PC-3 (cell line): ENCODE results near the gene CRB2. TPM values are rescaled to one million over a fixed set of nuclear protein-coding genes. Genes with fewer than 3 reads are reported as not detected.
A peak's percentile ranks its signal among the peaks of the same experiment; 100 is the strongest.

Experiments used
- ATAC-seq: fragments of 200-7000 bp; cut with Tn5 transposase; 2 replicates; pipeline ENCODE4 v1.9.1; 2020; ENCODE audit warnings: mild to moderate bottlenecking, moderate library complexity
- BruUV-seq: library from RNA; stranded (reverse); fragments of 400-500 nt; replicated peaks from 2 replicates; lab custom pipeline; 2021; lab: Mats Ljungman, UMichigan
- CTCF ChIA-PET: fragments of 300-600 bp; sonication (Branson Sonifier 250); formaldehyde crosslinking; loops from one replicate; lab custom pipeline; 2022; ENCODE audit warnings: antibody characterized with exemption; lab: Charles Lee
- POLR2A ChIA-PET: fragments of 300-600 bp; sonication (Branson Sonifier 250); formaldehyde crosslinking; loops from one replicate; lab custom pipeline; 2022; ENCODE audit warnings: antibody characterized with exemption; ENCODE audit not compliant: unreplicated experiment; lab: Charles Lee
- DNase-seq: peaks from one replicate; pipeline ENCODE4 v3.0.0-alpha.2; 2015
- H2AFZ ChIP-seq: fragments of 300-600 bp; sonication (generic); 2 replicates; pipeline ENCODE4 v1.6.0; 2016; ENCODE audit warnings: antibody characterized with exemption, low read length
- H3F3A ChIP-seq: fragments of 300-600 bp; sonication (generic); one replicate; pipeline ENCODE4 v1.6.0; 2017; ENCODE audit warnings: antibody characterized with exemption, low read length, control low read depth, mild to moderate bottlenecking; ENCODE audit not compliant: unreplicated experiment
- H3K27ac ChIP-seq: fragments of 300-600 bp; sonication (generic); 2 replicates; pipeline ENCODE4 v1.5.1; 2016; ENCODE audit warnings: mild to moderate bottlenecking, low read length
- H3K27me3 ChIP-seq: fragments of 300-600 bp; sonication (generic); 2 replicates; pipeline ENCODE4 v1.6.1; 2016; ENCODE audit warnings: low read length, mixed read lengths
- H3K36me3 ChIP-seq: fragments of 300-600 bp; sonication (generic); 2 replicates; pipeline ENCODE4 v1.6.1; 2016; ENCODE audit warnings: low read depth, mixed run types, low read length, mixed read lengths
- H3K4me1 ChIP-seq: fragments of 300-600 bp; sonication (generic); 2 replicates; pipeline ENCODE4 v1.5.1; 2016; ENCODE audit warnings: low read length; ENCODE audit not compliant: insufficient read depth
- H3K4me2 ChIP-seq: fragments of 300-600 bp; sonication (generic); 2 replicates; pipeline ENCODE4 v1.6.0; 2016; ENCODE audit warnings: low read length
- H3K4me3 ChIP-seq: fragments of 300-600 bp; sonication (generic); 2 replicates; pipeline ENCODE4 v1.5.1; 2016; ENCODE audit warnings: mild to moderate bottlenecking, low read length, mixed read lengths
- H3K79me2 ChIP-seq: fragments of 300-600 bp; sonication (generic); 2 replicates; pipeline ENCODE4 v1.6.1; 2017; ENCODE audit warnings: low read length, mixed read lengths
- H3K9ac ChIP-seq: fragments of 300-600 bp; sonication (generic); 2 replicates; pipeline ENCODE4 v1.6.0; 2016; ENCODE audit warnings: mild to moderate bottlenecking, low read length
- H3K9me2 ChIP-seq: fragments of 300-600 bp; sonication (generic); replicated peaks from 2 replicates; pipeline ENCODE4 v1.6.1; 2016; ENCODE audit warnings: mixed run types, low read length, mixed read lengths
- H3K9me3 ChIP-seq: fragments of 300-600 bp; sonication (generic); 2 replicates; pipeline ENCODE4 v1.6.1; 2016; ENCODE audit warnings: low read length, mixed read lengths
- H4K20me1 ChIP-seq: fragments of 300-600 bp; sonication (generic); 2 replicates; pipeline ENCODE4 v1.6.1; 2016; ENCODE audit warnings: low read length, mixed read lengths
- EZH2 ChIP-seq: fragments of 300-600 bp; sonication (generic); IDR thresholded peaks from one replicate; pipeline ENCODE4 v1.6.1; 2017; ENCODE audit warnings: antibody characterized with exemption, mild to moderate bottlenecking, low read length; ENCODE audit not compliant: unreplicated experiment
- EZH2phosphoT487 ChIP-seq: fragments of 300-600 bp; sonication (generic); IDR thresholded peaks from 2 replicates; pipeline ENCODE4 v1.6.1; 2018; ENCODE audit warnings: mild to moderate bottlenecking, antibody characterized with exemption, low read length, borderline replicate concordance
- intact Hi-C: fragments of 100-400 bp; cut with micrococcal nuclease; formaldehyde crosslinking; loops from 2 replicates; pipeline ENCODE4 v1.9.0; 2023
- total RNA-seq: library from RNA; depleted of rRNA; stranded (reverse); fragments of >200 nt; gene quantifications from 2 replicates; pipeline ENCODE4 v1.2.3, GENCODE V29; 2014
- TF ChIP-seq, protein P1 (sequence below): fragments of 300-600 bp; sonication (generic); conservative IDR thresholded peaks from 2 replicates; pipeline ENCODE4 v1.5.1; 2017; ENCODE audit warnings: antibody characterized with exemption, low read depth, mild to moderate bottlenecking, low read length

CRB2 gene
- total RNA-seq, 1 experiment from 2014 or later: not detected

- Histone ChIP-seq H3K36me3 (no peaks in the 10 kb centered on the region), H3K79me2 (no peaks in the 10 kb centered on the region), H3K9me3 (no peaks in the 10 kb centered on the region), H2AFZ (no peak overlapping the region), H3K9ac (no peak overlapping the region), H3K4me1 (no peaks in the 10 kb centered on the region), H3K27me3 (no peaks in the 10 kb centered on the region), H3F3A (no peaks in the 10 kb centered on the region), H3K9me2 (no peaks in the 10 kb centered on the region), H3K4me3 (no peak overlapping the region), H3K27ac (no peak overlapping the region), H4K20me1 (no peaks in the 10 kb centered on the region), H3K4me2 (no peak overlapping the region)
- DNase-seq (no peak), ATAC-seq (no peak)
- BruUV-seq: no TSS peak
- ChIA-PET POLR2A (no interaction called here), CTCF (no interaction called here)
- TF ChIP-seq EZH2 (no peak), EZH2phosphoT487 (no peak)
- TF ChIP-seq, protein P1, sequence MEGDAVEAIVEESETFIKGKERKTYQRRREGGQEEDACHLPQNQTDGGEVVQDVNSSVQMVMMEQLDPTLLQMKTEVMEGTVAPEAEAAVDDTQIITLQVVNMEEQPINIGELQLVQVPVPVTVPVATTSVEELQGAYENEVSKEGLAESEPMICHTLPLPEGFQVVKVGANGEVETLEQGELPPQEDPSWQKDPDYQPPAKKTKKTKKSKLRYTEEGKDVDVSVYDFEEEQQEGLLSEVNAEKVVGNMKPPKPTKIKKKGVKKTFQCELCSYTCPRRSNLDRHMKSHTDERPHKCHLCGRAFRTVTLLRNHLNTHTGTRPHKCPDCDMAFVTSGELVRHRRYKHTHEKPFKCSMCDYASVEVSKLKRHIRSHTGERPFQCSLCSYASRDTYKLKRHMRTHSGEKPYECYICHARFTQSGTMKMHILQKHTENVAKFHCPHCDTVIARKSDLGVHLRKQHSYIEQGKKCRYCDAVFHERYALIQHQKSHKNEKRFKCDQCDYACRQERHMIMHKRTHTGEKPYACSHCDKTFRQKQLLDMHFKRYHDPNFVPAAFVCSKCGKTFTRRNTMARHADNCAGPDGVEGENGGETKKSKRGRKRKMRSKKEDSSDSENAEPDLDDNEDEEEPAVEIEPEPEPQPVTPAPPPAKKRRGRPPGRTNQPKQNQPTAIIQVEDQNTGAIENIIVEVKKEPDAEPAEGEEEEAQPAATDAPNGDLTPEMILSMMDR: no peak
- intact Hi-C loops: no loop called here
Measured at GRCh38 chr9:123359106-123359505, 3.1 kb downstream of the CRB2 start.

DNA sequence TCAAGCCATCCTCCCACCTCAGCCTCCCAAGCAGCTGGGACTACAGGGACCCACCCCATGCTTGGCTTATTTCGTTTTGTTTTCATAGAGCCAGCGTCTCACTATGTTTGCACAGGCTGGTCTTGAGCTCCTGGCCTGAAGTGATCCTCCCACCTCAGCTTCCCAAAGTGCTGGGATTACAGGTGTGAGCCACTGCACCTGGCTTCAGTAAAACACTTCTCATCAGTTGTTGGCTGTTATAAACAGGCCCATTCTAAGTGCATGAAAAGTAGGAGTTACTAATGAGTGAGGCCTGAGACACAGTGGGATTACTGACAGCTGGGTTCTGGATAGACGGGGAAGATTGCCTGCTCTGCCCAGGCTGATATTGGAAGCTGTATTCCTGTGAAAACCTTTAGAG, 3.5 kb downstream of the CRB2 start:
- H3K27ac ChIP-seq: no peak overlapping the region
- no peak overlapping the region for H3K4me3 ChIP-seq
- H3K36me3 ChIP-seq: no peaks in the 10 kb centered on the region
- no peak for ATAC-seq
- H3K27me3 ChIP-seq: no peaks in the 10 kb centered on the region
- no peak overlapping the region for H2AFZ ChIP-seq
- H4K20me1 ChIP-seq: no peaks in the 10 kb centered on the region
- no peaks in the 10 kb centered on the region for H3K9me3 ChIP-seq
- H3K79me2 ChIP-seq: no peaks in the 10 kb centered on the region
- intact Hi-C loops: no loop called here
- ChIA-PET CTCF (no interaction called here), POLR2A (no interaction called here)
- no TSS peak for BruUV-seq
- no peak overlapping the region for H3K9ac ChIP-seq
- no peak for DNase-seq
- H3K9me2 ChIP-seq: no peaks in the 10 kb centered on the region
- H3K4me1 ChIP-seq: no peaks in the 10 kb centered on the region
- no peaks in the 10 kb centered on the region for H3F3A ChIP-seq
- H3K4me2 ChIP-seq: no peak overlapping the region
- TF ChIP-seq EZH2phosphoT487 (no peak), EZH2 (no peak)
- TF ChIP-seq, protein P1: no peak

- POLR2A ChIA-PET: no interaction called here
- H3K4me2 ChIP-seq: no peak overlapping the region
- DNase-seq: no peak
Measured at GRCh38 chr9:123360161-123361085, 4.4 kb downstream of the CRB2 start.

More at GRCh38 chr9:123360161-123361085, 4.4 kb downstream of the CRB2 start:
- ATAC-seq: peak; percentile 18; the same call in 1 of the 2 replicates
- Histone ChIP-seq H3K36me3 (no peaks in the 10 kb centered on the region), H2AFZ (no peak overlapping the region), H3K4me1 (no peaks in the 10 kb centered on the region), H3F3A (no peaks in the 10 kb centered on the region), H3K9me3 (no peaks in the 10 kb centered on the region), H3K79me2 (no peaks in the 10 kb centered on the region), H4K20me1 (no peaks in the 10 kb centered on the region), H3K4me3 (no peak overlapping the region), H3K9ac (no peak overlapping the region), H3K9me2 (no peaks in the 10 kb centered on the region), H3K27ac (no peak overlapping the region), H3K27me3 (no peaks in the 10 kb centered on the region)
- intact Hi-C loops: no loop called here
- TF ChIP-seq EZH2phosphoT487 (no peak), EZH2 (no peak)
- TF ChIP-seq, protein P1: no peak
- CTCF ChIA-PET: no interaction called here
- no TSS peak for BruUV-seq
